ENCODE data around the gene EEF1A1.
A peak's percentile ranks its signal among the peaks of the same experiment; 100 is the strongest.
"Not testable (repeated sequence)": the region's sequence is repeated elsewhere in the genome, so short reads cannot be mapped to it uniquely, and the experiment has no call there.

EEF1A1 gene

GRCh38 chr6:73534628-73535027 lies 13.8 kb upstream of the EEF1A1 start:
- no peak for DNase-seq

GRCh38 chr6:73532293-73532692 lies 11.5 kb upstream of the EEF1A1 start:
- no peak for DNase-seq

GRCh38 chr6:73528897-73529296 lies 8.1 kb upstream of the EEF1A1 start:
- DNase-seq, result no peak

- DNase-seq, result no peak
These were observed 4.9 kb upstream of the EEF1A1 start for GRCh38 chr6:73525546-73526330.

GRCh38 chr6:73523434-73524123 lies 2.7 kb upstream of the EEF1A1 start:
- peak; percentile 82 for DNase-seq

GRCh38 chr6:73521351-73521985 lies 636 bp upstream of the EEF1A1 start:
- DNase-seq, result no peak

GRCh38 chr6:73519926-73520687 lies 725 bp downstream of the EEF1A1 start:
- peak; percentile 88 for DNase-seq

GRCh38 chr6:73518982-73519881 lies 1.6 kb downstream of the EEF1A1 start:
- not testable (repeated sequence) for DNase-seq

GRCh38 chr6:73518100-73518981 lies 2.5 kb downstream of the EEF1A1 start:
- DNase-seq, result not testable (repeated sequence)

GRCh38 chr6:73516514-73517489 lies 4.0 kb downstream of the EEF1A1 start:
- DNase-seq, result peak; percentile 19

GRCh38 chr6:73515204-73515655 lies 5.6 kb downstream of the EEF1A1 start:
- peak; percentile 45 for DNase-seq

GRCh38 chr6:73514746-73515110 lies 6.1 kb downstream of the EEF1A1 start:
- DNase-seq, result peak; percentile 34

- no peak for DNase-seq
These were observed 7.4 kb downstream of the EEF1A1 start for GRCh38 chr6:73513496-73513854.

GRCh38 chr6:73511796-73512195 lies 9.0 kb downstream of the EEF1A1 start:
- DNase-seq, result no peak

GRCh38 chr6:73509851-73510250 lies 11.0 kb downstream of the EEF1A1 start:
- DNase-seq, result no peak

GRCh38 chr6:73508776-73509175 lies 12.1 kb downstream of the EEF1A1 start:
- DNase-seq, result no peak

- no peak for DNase-seq
These were observed 14.6 kb downstream of the EEF1A1 start for GRCh38 chr6:73506246-73506645.

- DNase-seq, result not testable (repeated sequence)
These were observed 15.1 kb downstream of the EEF1A1 start for GRCh38 chr6:73505705-73506104.

GRCh38 chr6:73505142-73505541 lies 15.7 kb downstream of the EEF1A1 start:
- no peak for DNase-seq

- DNase-seq, result no peak
These were observed 16.7 kb downstream of the EEF1A1 start for GRCh38 chr6:73504160-73504559.

Measured in stimulated activated CD4-positive, alpha-beta T cell treated with anti-CD3 and anti-CD28 coated beads, Interleukin-4, amount 100 ng/mL, for 24 hours (primary cell).